HG03520 (cell line): ENCODE measurements around the gene XRCC1.

Experiments used
- ATAC-seq: cut with Tn5 transposase; IDR thresholded peaks from one replicate; pipeline ENCODE4 v1.9.1; 2021; ENCODE audit warnings: mild to moderate bottlenecking, moderate library complexity; ENCODE audit not compliant: unreplicated experiment

Gene XRCC1

DNA sequence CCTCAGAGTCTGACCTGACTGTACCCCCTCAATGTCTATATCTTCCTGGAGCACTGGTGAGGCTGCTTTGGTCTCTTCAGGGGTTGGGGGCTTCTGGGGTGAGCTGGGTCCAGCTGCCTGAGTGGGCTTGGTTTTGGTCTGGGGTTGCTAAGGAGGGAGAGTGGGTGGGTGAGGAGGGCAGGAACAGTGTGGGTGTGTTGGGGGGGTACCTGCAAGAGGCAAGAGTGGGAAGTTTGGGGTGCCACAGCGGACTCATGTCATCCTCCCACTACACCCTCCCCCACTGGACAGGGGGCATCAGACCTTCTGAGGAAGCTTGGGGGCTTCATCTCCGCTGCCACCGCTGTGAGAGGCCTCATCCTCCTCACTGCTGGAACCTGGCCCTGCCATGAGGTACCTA is 28.7 kb downstream of the XRCC1 start:
- no peak for ATAC-seq

DNA sequence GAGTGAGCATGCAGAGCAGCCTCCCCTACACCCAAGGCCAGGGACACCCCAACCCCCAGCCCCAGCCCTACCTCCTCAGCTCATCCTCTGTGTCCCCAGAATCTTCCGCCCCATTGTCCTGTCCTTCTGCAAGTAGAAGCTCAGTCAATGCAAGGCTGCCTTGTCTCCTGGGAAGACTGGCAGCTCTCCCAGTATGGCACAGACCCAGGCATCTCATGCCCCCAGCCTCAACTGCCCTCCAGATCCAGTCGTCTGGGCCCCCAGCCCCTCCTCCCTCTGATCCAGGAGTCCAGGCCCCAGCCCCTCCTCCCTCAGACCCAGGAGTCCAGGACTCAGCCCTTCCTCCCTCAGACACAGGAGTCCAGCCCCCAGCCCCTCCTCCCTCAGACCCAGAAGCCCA is 29.3 kb downstream of the XRCC1 start:
- ATAC-seq: no peak

DNA sequence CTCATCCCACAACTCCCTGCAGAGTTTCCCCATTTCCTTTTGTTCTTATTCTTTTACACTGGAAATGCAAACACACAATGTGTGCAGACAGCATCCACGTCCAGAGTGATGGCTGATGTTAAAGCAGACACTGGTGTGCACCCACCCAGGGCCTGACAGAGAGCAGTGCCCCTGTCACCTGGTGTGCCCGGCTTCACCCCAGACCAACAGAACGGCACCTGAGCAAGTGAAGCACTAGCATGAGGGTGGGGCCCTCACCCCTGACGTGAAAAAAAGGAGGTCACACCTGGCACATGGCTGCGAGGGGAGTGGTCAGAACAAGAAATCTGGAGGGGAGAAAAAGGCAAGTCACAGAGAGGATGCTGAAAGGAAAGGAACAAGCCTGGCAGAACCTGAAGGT is 30.1 kb downstream of the XRCC1 start:
- no peak for ATAC-seq

DNA sequence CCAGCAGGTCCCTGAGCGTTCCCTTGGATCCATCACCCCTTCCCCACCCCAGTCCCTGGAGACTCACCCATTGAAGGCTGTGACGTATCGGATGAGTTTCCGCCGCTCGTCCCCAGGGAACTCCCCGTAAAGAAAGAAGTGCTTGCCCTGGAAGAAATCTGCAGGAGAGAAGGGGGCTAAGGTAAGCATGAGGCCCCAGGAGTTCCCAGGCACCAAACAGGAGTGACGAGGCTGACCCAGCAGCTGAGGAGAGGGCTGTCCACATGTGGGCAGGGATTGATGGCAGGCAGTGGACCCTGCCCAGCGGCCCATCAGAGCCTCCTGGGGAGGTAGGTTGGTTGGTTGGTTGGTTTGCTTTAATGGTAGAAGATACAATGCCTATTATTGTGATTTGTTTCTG is 31.2 kb downstream of the XRCC1 start:
- ATAC-seq: no peak

DNA sequence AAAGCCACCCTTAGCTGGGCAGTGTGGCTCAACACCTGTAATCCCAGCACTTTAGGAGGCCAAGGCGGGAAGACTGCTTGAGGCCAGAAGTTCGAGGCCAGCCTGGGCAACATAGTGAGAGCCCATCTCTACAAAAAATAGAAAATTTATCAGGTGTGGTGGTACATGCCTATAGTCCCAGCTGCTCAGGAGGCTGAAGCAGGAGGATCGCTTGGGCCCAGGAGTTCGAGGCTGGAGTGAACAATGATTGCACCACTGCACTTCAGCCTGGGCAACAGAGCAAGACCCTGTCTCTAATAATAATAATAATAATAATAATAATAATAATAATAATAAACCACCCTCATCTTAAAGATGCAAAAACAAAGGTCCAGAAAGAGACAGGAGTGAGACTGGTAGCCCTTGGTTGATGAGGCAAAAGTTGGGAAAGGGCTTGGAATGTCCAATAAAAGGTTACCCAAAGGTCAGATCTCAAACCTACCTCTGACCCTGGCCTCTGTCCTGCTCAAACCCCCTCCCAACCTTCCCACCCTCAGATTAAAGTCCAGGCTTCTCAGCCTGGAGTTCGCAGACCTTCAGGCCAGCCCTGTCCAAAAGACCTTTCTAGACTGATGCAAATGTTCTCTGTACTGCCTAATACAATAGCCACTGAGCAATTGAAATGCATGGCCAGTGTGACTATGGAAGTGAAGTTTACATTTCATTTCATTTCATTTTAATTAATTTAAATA is 33.2 kb downstream of the XRCC1 start:
- no peak for ATAC-seq

DNA sequence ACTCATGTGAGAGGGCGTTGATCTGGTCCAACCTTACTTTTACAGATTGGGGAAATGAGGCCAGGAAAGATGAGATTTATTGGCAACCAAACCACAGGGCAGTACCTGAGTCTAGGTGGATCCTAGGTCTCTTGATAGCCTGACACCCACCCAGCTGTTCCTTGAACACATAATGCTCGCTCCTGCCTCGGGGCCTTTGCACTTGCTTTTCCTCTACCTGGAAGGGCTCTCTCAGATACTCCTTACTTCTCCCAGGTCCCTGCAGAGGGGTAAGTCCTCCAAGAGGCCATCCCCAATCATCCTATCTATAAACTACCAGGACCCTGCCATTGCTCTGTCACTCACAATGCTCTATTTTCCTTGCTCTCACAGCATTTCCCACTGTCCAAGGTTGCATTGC is 34.9 kb downstream of the XRCC1 start:
- no peak for ATAC-seq

DNA sequence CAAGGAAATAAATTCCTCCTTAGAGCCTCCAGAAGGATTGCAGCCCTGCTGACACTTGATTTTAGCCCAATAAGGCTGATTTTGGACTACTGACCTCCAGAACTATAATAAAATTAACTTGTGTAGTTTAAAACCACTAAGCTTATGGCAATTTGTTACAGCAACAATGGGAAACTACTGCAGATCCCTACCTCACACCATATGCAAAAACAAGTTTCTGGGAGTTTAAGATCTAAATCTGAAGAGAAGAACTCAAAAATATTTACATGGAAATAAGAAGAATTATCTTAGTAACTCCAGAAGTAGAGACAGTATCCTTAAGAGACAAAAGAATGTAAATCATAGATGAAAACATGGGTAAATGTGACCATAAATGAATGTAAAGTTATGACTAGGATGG is 36.4 kb downstream of the XRCC1 start:
- no peak for ATAC-seq

DNA sequence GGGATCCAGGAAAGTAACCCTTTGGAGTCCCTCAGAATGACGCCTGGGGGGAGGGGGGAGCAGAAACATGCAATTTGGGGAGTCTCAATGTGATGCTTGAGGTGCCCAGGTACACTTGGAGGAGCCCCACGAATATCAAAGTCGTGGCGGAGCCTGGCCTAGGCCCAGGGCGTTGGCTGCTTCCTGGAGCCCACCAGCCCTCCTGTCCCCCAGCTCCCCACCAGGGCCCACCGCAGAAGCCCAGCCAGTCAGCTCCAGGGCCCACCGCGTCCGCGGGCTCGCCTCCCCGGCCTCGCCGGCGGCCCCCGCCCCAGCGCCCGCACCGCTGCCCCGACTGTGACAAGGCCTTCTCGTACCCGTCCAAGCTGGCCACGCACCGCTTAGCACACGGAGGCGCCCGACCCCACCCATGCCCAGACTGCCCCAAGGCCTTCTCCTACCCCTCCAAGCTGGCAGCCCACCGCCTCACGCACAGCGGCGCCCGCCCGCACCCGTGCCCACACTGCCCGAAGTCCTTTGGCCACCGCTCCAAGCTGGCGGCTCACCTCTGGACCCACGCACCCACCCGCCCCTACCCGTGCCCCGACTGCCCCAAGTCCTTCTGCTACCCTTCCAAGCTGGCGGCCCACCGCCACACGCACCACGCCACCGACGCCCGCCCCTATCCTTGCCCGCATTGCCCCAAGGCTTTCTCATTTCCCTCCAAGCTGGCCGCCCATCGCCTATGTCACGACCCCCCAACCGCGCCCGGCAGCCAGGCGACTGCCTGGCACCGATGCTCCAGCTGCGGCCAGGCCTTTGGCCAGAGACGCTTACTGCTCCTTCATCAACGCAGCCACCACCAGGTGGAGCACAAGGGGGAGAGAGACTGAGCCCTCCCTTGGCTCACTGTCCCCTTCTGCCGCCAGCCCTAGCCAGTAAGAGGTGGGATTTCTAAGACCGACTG is 40.2 kb downstream of the XRCC1 start:
- ATAC-seq: no peak

DNA sequence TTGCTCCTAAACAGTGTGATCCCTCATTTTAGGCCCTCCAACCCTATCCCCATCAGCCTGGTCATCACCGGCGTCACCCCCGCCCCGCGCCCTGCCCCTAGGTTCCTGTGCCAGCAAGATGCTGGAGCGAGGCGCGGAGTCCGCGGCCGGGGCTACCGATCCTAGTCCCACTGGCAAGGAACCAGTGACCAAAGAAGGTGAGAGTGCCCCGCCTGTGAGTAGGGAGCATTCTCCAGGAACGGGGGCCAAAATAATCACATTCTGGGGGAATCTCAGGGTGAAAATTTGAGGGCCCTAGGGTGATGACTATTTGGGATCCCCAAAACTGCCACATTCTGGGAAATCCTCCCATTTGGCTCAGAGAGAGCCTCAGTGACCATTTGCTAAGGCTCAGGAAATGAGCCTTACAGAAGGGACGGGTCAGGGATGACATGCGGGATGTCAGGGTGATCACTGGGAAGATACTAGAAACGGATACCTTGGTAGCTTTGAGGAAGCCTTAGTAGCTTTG is 41.0 kb downstream of the XRCC1 start:
- ATAC-seq: no peak

DNA sequence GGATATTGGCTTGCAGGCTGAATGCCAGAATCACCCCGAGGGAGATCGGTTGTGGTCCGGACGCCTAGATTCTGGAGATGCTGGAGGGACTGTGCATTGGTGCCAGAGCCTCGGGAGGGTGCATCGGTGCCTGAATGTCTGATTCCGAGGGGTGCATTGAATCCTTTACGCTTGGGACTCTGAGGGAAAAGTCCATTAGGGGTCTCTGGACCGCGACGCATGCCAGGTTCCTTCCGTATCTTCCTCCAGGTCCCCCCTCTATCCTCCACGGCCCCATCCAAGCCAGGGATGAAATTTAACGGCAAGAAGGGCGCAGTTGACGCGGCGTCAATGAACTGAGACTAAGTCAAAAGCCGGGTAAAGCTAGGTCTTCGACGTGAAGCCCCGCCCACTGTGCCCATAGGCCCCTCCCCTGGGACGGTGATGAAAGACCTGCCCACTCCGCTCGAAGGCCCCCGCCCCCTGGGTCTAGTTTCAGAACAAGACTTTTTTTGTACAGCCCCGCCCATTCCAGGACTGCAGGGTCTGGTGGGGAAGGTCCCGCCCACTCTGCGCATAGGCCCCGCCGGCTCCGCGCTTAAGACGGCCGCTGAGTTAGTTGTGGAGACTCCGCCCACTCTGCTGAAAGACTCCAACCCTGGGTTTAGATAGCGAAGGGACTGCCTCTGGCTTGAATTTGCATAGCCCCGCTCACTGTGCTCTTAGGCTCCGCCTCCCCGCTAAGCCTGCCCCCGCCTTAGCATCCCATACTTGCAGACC is 41.6 kb downstream of the XRCC1 start:
- peak; percentile 53 for ATAC-seq

DNA sequence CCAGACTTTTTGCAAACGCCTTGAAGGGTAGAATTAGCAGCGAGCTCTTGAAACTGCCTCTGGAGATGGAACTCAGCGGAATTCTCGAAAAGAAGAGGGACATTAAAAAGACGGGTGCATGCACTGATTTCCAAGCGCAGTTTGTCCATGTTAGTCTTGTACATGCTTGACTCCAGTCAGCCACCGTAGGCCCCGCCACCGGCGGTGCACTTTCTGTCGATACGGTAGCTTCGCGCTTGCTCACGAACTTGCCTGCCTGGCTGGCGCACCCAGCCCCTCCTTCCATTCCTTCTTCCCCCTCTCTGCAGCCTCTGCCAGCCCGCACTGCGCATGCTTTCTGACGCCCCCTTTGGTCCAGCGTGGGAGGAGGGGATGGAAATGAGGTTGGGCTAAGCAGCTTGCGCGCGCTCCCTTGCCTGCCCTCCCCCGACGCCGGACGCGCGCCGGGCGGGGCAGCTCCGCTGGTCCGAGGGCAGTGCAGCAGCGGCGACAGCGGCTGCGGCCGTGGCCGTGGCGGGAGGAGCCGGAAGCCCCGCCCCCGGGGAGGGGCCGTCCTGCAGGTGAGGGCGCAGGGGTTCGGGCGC is 42.3 kb downstream of the XRCC1 start, which contains the start of gene ZNF575:
Gene ZNF575 (plus strand): TSS at position 227 of the 584 bp plus-strand sequence. CDS start 1,235 bp downstream, outside the sequence.
- peak; percentile 51 for ATAC-seq

DNA sequence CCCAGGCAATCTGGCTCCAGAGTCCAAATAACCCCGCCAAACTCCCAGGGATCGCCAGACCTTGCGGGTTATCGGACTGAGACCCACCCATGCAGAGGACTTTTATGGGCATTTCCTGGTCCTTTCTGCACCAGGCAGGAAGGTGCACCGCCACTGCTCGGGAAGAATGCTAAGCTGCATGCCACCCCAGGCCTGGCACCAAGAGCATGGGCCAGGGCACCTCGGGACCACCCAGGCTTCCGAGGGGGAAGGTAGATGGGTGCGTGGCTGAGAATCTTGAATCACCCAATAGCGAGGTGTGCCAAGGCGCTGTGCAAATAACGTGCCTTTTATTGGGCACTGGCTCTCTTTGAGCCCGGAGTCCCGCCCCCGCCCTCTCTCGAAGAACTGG is 42.8 kb downstream of the XRCC1 start:
- ATAC-seq: no peak

DNA sequence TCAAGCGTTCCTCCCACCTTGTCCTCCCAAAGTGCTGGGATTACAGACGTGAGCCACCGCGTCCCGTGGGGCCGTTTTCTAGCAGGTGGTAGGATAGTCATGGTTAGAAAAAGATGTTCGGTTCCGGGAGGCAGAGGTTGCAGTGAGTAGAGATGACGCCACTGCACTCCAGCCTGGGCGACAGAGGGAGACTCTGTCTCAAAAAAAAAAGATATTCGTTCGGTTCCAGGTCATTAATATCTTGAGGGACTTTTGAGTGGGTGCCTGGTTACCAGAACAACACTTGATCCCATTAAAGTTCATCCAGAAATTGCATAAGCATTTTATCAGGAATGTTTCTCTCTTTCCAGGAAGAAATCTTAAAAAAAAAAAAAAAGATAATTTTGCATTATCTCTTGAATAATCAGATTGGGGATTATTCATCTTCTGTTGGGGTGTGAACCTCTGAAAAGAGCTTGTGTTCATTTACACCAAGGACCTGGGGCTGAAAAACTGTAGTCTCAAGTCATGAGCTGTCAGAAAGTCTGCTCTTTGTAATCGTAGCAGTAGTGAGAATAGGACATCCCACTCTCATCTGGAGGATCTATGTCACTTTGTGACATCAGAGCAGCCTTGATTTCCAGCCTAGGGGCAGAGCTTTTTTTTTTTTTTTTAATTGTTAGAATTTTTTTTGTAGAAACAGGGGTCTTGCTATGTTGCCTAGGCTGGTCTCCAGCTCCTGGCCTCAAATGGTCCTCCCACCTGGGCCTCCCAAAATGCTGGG is 47.3 kb downstream of the XRCC1 start:
- no peak for ATAC-seq

DNA sequence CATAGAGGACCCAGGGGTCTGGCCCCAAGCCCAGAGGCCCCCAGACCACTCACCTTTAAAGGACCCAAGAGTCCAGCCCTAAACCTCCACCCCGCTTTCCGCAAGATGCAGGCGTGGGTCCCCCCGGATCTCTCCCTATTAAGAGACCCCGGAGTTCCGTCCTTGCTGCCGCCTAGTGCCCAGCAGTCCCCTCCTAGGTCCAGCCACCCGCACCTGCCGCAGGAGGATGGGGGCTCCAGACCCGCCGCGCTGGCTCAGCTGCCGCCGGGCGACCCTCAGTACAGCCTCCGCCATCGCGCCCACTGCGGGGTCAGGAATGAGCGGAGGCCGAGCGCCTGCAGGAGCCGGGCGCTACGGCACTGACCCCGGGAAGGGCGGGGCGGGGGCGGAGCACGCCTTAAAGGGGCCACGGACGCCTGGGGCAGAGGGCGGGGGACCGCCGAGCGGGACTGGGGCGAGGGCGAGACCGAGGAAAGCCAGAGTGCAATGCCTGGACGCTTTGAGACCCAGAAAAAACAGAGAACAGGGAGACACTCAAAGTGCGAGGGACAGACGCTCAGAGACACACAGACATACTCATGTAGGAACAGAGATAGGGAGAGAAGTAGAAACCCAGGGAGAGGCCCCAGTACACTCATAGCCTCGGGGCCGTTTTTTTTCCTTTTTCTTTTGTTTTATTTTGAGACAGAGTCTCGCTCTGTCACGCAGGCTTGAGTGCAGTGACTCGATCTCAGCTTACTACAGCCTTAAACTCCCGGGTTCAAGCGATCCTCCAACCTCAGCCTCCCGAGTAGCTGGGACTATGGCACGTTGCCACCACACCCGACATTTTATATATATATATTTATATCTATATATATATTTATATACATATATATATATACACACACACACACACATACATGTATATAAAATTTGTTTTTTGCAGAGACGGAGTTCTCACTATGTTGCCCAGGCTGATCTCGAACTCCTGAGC is 48.2 kb downstream of the XRCC1 start, which contains the start of gene ETHE1:
Gene ETHE1 (minus strand): TSS at position 318 of the 976 bp plus-strand sequence. CDS start 24 bp downstream, at position 294.
- ATAC-seq: no peak

DNA sequence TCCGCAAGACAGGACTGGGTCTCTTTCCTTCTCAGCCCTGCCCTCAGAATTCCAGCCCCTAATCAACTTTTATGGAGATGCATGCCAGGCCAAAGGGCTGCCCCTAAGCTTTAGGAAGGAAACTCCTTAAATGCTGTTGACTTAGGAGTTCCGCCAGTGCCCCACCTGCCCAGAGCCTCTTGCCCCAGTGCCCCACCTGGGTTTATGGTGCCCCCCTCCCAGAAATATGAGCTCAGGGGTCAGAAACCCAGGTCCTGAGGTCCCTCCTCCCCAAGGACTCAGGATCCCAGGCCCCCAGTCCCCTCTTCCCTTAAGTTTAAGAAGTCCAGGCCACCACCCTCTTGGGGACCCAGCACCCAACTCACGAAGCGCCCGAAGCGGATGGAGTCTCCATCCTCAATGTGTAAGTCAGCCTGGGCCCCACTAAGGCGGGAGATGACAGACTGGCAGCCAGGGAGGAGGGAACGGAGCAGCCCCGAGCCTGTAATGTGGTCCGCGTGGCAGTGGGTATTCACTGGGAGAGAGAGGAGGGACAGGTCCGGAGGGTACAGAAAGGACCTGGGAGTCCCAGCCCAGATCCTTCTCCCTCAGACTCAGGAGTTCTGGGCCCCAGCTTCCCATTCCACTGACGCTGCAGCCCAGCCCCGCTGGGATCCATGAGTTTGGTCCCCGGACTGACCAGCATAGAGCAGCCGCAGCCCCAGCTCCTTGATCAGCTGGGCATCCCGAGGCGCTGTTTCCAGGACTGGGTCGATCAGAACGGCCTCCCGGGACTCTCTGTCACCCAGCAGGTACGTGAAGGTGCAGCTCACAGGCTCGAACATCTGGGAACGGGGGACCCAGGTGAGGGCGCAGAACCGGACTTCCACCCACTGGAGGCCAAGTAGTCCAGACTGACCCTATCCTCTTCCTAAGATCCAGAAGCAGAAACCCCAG is 49.2 kb downstream of the XRCC1 start:
- ATAC-seq: no peak

DNA sequence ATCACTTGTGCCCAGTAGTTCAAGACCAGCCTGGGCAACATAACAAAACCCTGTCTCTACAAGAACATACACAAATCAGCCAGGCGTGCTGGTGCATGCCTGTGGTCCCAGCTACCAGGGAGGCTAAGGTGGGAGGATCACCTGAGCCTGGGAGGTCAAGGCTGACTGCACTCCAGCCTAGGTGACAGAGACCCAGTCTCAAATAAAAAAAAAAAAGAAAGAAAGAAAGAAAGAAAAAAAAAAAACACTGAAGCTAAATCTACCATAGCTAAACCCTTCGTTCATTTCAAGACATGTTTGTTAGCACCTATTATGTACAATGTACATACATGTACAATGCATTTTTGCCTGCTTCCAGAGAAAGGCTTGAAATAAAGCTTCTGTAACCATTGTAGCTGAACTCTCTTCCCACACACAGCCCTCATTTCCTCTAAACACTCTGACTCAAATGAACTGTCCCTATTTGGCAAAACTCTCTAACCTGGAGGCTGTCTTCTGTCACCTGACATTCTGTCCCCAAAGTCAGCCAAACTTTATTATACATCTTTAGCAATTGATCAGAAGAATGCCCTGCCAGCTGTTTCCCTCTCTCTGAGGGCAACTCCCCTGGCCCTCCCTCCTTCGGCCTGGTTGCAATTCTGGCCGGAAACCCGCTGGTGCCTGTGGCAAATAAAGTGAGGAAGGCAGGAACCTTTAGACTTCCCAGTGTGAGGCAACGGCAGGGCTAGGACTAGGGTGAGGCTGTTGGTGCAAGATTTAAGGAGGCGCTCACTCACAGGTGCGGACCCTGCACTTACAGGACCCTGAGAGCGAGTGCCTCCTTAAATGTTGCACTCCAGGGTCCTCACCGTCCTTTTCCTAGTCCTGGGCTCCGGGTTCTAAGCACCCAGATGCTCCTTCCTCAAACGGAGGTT is 50.1 kb downstream of the XRCC1 start:
- ATAC-seq: no peak
